OCI-LY1 (cell line): ENCODE data around the gene BTBD3.

Experiments
- EZH2 ChIP-seq: fragments of 200-600 bp; sonication (generic), shearing (Covaris generic); IDR thresholded peaks from 2 replicates; pipeline ENCODE4 v1.8.0; 2017; ENCODE audit warnings: borderline replicate concordance, mixed run types, mild to moderate bottlenecking, antibody characterized with exemption, low read length, moderate library complexity, mixed read lengths
- TF ChIP-seq, protein P1 (sequence below): fragments of 200-600 bp; sonication (generic), shearing (Covaris generic); IDR thresholded peaks from 2 replicates; pipeline ENCODE4 v1.5.1; 2017; ENCODE audit warnings: mild to moderate bottlenecking, antibody characterized with exemption, low read length, moderate library complexity, mixed read lengths

- TF ChIP-seq, protein P1, sequence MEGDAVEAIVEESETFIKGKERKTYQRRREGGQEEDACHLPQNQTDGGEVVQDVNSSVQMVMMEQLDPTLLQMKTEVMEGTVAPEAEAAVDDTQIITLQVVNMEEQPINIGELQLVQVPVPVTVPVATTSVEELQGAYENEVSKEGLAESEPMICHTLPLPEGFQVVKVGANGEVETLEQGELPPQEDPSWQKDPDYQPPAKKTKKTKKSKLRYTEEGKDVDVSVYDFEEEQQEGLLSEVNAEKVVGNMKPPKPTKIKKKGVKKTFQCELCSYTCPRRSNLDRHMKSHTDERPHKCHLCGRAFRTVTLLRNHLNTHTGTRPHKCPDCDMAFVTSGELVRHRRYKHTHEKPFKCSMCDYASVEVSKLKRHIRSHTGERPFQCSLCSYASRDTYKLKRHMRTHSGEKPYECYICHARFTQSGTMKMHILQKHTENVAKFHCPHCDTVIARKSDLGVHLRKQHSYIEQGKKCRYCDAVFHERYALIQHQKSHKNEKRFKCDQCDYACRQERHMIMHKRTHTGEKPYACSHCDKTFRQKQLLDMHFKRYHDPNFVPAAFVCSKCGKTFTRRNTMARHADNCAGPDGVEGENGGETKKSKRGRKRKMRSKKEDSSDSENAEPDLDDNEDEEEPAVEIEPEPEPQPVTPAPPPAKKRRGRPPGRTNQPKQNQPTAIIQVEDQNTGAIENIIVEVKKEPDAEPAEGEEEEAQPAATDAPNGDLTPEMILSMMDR: no peak
- no peak for TF ChIP-seq EZH2
Observed at GRCh38 chr20:11921321-11921720, 3.6 kb downstream of the BTBD3 start.
